ENCODE data around the gene PHLDB2. TPM values are rescaled to one million over a fixed set of nuclear protein-coding genes. Genes with fewer than 3 reads are reported as not detected.
A peak's percentile ranks its signal among the peaks of the same experiment; 100 is the strongest.

Gene PHLDB2
- total and polyA plus RNA-seq, 2 donors (not counting 1 experiment from before 2014, with no cell fraction given): 33.8 to 47.9 TPM

GRCh38 chr3:112005091-112005672, 146.1 kb downstream of the PHLDB2 start:
- Histone ChIP-seq H3K9me3 (ENCODE audit: control insufficient read depth, insufficient read depth, low read depth, low read length) (no peaks in the 10 kb centered on the region), H3K79me2 (ENCODE audit: control insufficient read depth, insufficient read depth, low read length) (no peaks in the 10 kb centered on the region), H3K4me3 (replicated peaks in 1 of 4; ENCODE audit: control extremely low read depth in 1 of 4, insufficient read depth in 1 of 4, low read depth in 3 of 4, low read length in 4 of 4) (no peak overlapping the region), H3K27ac (ENCODE audit: insufficient read depth, low read length) (no peak overlapping the region), H3K36me3 (ENCODE audit: control insufficient read depth, insufficient read depth, low read length) (no peaks in the 10 kb centered on the region), H3K27me3 (ENCODE audit: control insufficient read depth, insufficient read depth, low read length) (no peaks in the 10 kb centered on the region), H3K4me2 (ENCODE audit: extremely low read depth, insufficient read depth, low read length) (no peak overlapping the region), H3K4me1 (ENCODE audit: control insufficient read depth, extremely low read depth, insufficient read depth, low read length) (no peaks in the 10 kb centered on the region), H2AFZ (ENCODE audit: low read length) (no peak overlapping the region), H4K20me1 (ENCODE audit: control insufficient read depth, extremely low read depth, insufficient read depth, low read length) (no peaks in the 10 kb centered on the region), H3K9ac (ENCODE audit: insufficient read depth, low read length) (no peak overlapping the region)
- DNase-seq (ENCODE audit: low read depth in 2 of 2): peak; percentile 11 to 73
- TF ChIP-seq, protein P1, sequence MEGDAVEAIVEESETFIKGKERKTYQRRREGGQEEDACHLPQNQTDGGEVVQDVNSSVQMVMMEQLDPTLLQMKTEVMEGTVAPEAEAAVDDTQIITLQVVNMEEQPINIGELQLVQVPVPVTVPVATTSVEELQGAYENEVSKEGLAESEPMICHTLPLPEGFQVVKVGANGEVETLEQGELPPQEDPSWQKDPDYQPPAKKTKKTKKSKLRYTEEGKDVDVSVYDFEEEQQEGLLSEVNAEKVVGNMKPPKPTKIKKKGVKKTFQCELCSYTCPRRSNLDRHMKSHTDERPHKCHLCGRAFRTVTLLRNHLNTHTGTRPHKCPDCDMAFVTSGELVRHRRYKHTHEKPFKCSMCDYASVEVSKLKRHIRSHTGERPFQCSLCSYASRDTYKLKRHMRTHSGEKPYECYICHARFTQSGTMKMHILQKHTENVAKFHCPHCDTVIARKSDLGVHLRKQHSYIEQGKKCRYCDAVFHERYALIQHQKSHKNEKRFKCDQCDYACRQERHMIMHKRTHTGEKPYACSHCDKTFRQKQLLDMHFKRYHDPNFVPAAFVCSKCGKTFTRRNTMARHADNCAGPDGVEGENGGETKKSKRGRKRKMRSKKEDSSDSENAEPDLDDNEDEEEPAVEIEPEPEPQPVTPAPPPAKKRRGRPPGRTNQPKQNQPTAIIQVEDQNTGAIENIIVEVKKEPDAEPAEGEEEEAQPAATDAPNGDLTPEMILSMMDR (conservative IDR thresholded peaks at IDR 0.05 in 1 of 2, IDR thresholded peaks at IDR 0.05 in 1 of 2; ENCODE audit: low read depth in 1 of 2, low read length in 2 of 2): no peak
- no peak for TF ChIP-seq EZH2 (IDR thresholded peaks at IDR 0.05; ENCODE audit: low read length, missing control alignments)

DNA sequence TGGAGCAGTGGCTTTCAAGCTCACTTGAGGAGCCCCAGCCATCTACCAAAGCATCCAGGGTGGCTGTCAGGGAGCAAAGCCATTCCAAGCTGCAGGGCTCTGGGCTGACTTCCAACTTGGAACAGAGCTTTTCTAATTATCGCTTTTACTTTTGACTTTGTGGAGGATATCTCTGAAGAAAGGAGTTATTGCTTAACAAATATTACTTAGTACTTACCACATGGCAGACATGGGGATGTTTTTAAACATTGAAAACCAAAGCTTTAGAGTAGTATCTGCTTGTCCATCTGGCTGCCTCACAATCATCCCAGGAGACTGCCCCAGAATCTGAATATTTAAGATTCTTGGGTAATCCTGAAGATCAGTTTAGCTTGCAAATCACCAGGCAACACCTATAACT, 148.6 kb downstream of the PHLDB2 start:
- Histone ChIP-seq H2AFZ (ENCODE audit: low read length) (no peak overlapping the region), H3K36me3 (ENCODE audit: control insufficient read depth, insufficient read depth, low read length) (no peaks in the 10 kb centered on the region), H3K4me1 (ENCODE audit: control insufficient read depth, extremely low read depth, insufficient read depth, low read length) (no peaks in the 10 kb centered on the region), H4K20me1 (ENCODE audit: control insufficient read depth, extremely low read depth, insufficient read depth, low read length) (no peaks in the 10 kb centered on the region), H3K9me3 (ENCODE audit: control insufficient read depth, insufficient read depth, low read depth, low read length) (no peaks in the 10 kb centered on the region), H3K27me3 (ENCODE audit: control insufficient read depth, insufficient read depth, low read length) (no peaks in the 10 kb centered on the region), H3K79me2 (ENCODE audit: control insufficient read depth, insufficient read depth, low read length) (no peaks in the 10 kb centered on the region), H3K4me3 (replicated peaks in 1 of 4; ENCODE audit: control extremely low read depth in 1 of 4, insufficient read depth in 1 of 4, low read depth in 3 of 4, low read length in 4 of 4) (no peak overlapping the region), H3K9ac (ENCODE audit: insufficient read depth, low read length) (no peak overlapping the region), H3K27ac (ENCODE audit: insufficient read depth, low read length) (no peak overlapping the region), H3K4me2 (ENCODE audit: extremely low read depth, insufficient read depth, low read length) (no peak overlapping the region)
- TF ChIP-seq, protein P1 (conservative IDR thresholded peaks at IDR 0.05 in 1 of 2, IDR thresholded peaks at IDR 0.05 in 1 of 2; ENCODE audit: low read depth in 1 of 2, low read length in 2 of 2): no peak
- no peak for TF ChIP-seq EZH2 (IDR thresholded peaks at IDR 0.05; ENCODE audit: low read length, missing control alignments)
- DNase-seq (ENCODE audit: low read depth in 2 of 2): peak in 1 of 2 donors; percentile 54

DNA sequence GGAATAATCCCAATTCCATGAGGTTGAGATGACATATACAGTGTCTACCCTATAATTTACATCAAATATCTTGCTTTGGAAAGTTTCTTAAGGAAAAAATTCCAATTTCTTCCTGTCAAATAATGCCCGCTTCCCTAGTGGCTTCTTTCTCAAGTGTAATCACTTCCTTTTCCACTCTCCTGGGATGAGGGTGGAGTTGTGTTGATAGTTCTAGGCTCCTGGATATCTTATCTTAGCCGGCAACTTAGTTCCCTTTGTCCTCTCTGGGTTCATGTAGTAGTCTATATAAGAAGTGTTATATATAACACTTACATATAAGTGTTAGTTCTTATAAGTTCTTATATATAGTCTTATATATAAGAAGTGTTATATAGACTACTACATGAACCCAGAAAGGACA, 150.6 kb downstream of the PHLDB2 start:
- TF ChIP-seq EZH2 (IDR thresholded peaks at IDR 0.05; ENCODE audit: low read length, missing control alignments): no peak
- TF ChIP-seq, protein P1 (conservative IDR thresholded peaks at IDR 0.05 in 1 of 2, IDR thresholded peaks at IDR 0.05 in 1 of 2; ENCODE audit: low read depth in 1 of 2, low read length in 2 of 2): no peak
- Histone ChIP-seq H3K4me3 (replicated peaks in 1 of 4; ENCODE audit: control extremely low read depth in 1 of 4, insufficient read depth in 1 of 4, low read depth in 3 of 4, low read length in 4 of 4) (no peak overlapping the region), H3K4me1 (ENCODE audit: control insufficient read depth, extremely low read depth, insufficient read depth, low read length) (no peaks in the 10 kb centered on the region), H3K9ac (ENCODE audit: insufficient read depth, low read length) (no peak overlapping the region), H3K79me2 (ENCODE audit: control insufficient read depth, insufficient read depth, low read length) (no peaks in the 10 kb centered on the region), H2AFZ (ENCODE audit: low read length) (no peak overlapping the region), H3K9me3 (ENCODE audit: control insufficient read depth, insufficient read depth, low read depth, low read length) (no peaks in the 10 kb centered on the region), H3K27ac (ENCODE audit: insufficient read depth, low read length) (no peak overlapping the region), H4K20me1 (ENCODE audit: control insufficient read depth, extremely low read depth, insufficient read depth, low read length) (no peaks in the 10 kb centered on the region), H3K36me3 (ENCODE audit: control insufficient read depth, insufficient read depth, low read length) (no peaks in the 10 kb centered on the region), H3K4me2 (ENCODE audit: extremely low read depth, insufficient read depth, low read length) (no peak overlapping the region), H3K27me3 (ENCODE audit: control insufficient read depth, insufficient read depth, low read length) (no peaks in the 10 kb centered on the region)
- DNase-seq (ENCODE audit: low read depth in 2 of 2): no peak
